Measurements from ENCODE around the gene RBM26. TPM values are rescaled to one million over a fixed set of nuclear protein-coding genes. Genes with fewer than 3 reads are reported as not detected.

RBM26 gene
- polyA plus RNA-seq, 3 donors, result 3.5 to 25.3 (median 5.0) TPM

- Mint-ChIP-seq H3K4me3 (no peak overlapping the region), H3K36me3 (peaks cover 56 to 63% of the 10 kb centered on the region in 2 donors)
- no CpG with 5 or more reads among the region's 1 CpG for WGBS (ENCODE audit: insufficient coverage)
Observed at GRCh38 chr13:79328510-79328909, 77.5 kb downstream of the RBM26 start.

DNA sequence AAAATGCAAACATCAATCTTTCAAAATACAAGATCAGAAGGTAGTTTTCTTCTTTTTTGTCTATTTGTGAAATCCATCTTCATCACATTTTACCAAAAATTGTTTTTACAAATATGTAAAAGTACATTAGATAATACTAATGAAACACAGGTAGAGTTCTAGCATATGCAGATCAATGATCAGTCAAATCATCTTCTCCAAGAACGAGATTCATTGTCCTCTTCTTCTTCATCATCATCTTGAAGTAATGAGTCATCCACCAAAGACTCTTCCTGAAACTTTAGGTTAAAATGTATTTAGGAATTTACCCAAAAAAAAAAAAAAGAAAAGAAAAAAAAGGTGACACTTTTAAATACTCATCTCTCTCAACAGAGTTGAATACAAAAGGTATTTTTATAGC, 85.6 kb downstream of the RBM26 start:
- H3K79me2 ChIP-seq (ENCODE audit: insufficient read depth, low read length), result no peaks in the 10 kb centered on the region
- no peak overlapping the region for H3K27ac ChIP-seq (ENCODE audit: low read depth in 1 of 2, low read length in 2 of 2)
- no peak overlapping the region for H2AFZ ChIP-seq (ENCODE audit: insufficient read depth, low read depth, low read length, poor library complexity, severe bottlenecking)
- no CpG with 5 or more reads among the region's 1 CpG for WGBS (ENCODE audit: insufficient coverage)
- no peaks in the 10 kb centered on the region for H3K4me1 ChIP-seq (ENCODE audit: control insufficient read depth in 1 of 2, insufficient read depth in 2 of 2, low read length in 2 of 2)
- H3K36me3 Mint-ChIP-seq, result peaks cover 49 to 54% of the 10 kb centered on the region in 2 donors
- H3K9me3 Mint-ChIP-seq, result no peaks in the 10 kb centered on the region
- H3K36me3 ChIP-seq (replicated peaks in 1 of 2; ENCODE audit: control insufficient read depth in 1 of 2, insufficient read depth in 2 of 2, low read length in 2 of 2), result peaks cover 47 to 77% of the 10 kb centered on the region in 2 donors
- no peak for DNase-seq
- H4K20me1 ChIP-seq (ENCODE audit: insufficient read depth, low read length), result no peaks in the 10 kb centered on the region
- no peaks in the 10 kb centered on the region for H3K9me3 ChIP-seq (replicated peaks in 1 of 2; ENCODE audit: control insufficient read depth in 1 of 2, insufficient read depth in 1 of 2, low read length in 2 of 2)
- H3K9ac ChIP-seq (ENCODE audit: insufficient read depth, low read length, poor library complexity, severe bottlenecking), result no peak overlapping the region
- no peak for TF ChIP-seq CTCF (IDR thresholded peaks at IDR 0.05)
- intact Hi-C loops (cut with micrococcal nuclease), result no loop called here
- no peaks in the 10 kb centered on the region for H3K27me3 ChIP-seq (ENCODE audit: control insufficient read depth in 2 of 2, insufficient read depth in 2 of 2, low read length in 2 of 2)
- H3K27ac Mint-ChIP-seq, result no peak overlapping the region
- no peaks in the 10 kb centered on the region for H3K4me1 Mint-ChIP-seq
- H3K4me3 ChIP-seq (replicated peaks in 1 of 3; ENCODE audit: low read depth in 2 of 3, low read length in 3 of 3), result no peak overlapping the region
- no peaks in the 10 kb centered on the region for H3K27me3 Mint-ChIP-seq (ENCODE audit: low read depth in 3 of 3)
- H3K4me2 ChIP-seq (replicated peaks; ENCODE audit: extremely low read depth, low read length, poor library complexity, severe bottlenecking), result no peak overlapping the region
- no peak overlapping the region for H3K4me3 Mint-ChIP-seq

More at GRCh38 chr13:79328510-79328909, 77.5 kb downstream of the RBM26 start:
- Mint-ChIP-seq H3K9me3 (no peaks in the 10 kb centered on the region), H3K4me1 (no peaks in the 10 kb centered on the region), H3K27me3 (ENCODE audit: low read depth in 3 of 3) (no peaks in the 10 kb centered on the region), H3K27ac (no peak overlapping the region)
- DNase-seq, result no peak
- Histone ChIP-seq H3K9ac (ENCODE audit: insufficient read depth, low read length, poor library complexity, severe bottlenecking) (no peak overlapping the region), H4K20me1 (ENCODE audit: insufficient read depth, low read length) (no peaks in the 10 kb centered on the region), H2AFZ (ENCODE audit: insufficient read depth, low read depth, low read length, poor library complexity, severe bottlenecking) (no peak overlapping the region), H3K4me3 (replicated peaks in 1 of 3; ENCODE audit: low read depth in 2 of 3, low read length in 3 of 3) (no peak overlapping the region), H3K79me2 (ENCODE audit: insufficient read depth, low read length) (peaks cover 3% of the 10 kb centered on the region), H3K4me2 (replicated peaks; ENCODE audit: extremely low read depth, low read length, poor library complexity, severe bottlenecking) (no peak overlapping the region), H3K27ac (ENCODE audit: low read depth in 1 of 2, low read length in 2 of 2) (no peak overlapping the region), H3K27me3 (ENCODE audit: control insufficient read depth in 2 of 2, insufficient read depth in 2 of 2, low read length in 2 of 2) (no peaks in the 10 kb centered on the region), H3K9me3 (replicated peaks in 1 of 2; ENCODE audit: control insufficient read depth in 1 of 2, insufficient read depth in 1 of 2, low read length in 2 of 2) (no peaks in the 10 kb centered on the region), H3K4me1 (ENCODE audit: control insufficient read depth in 1 of 2, insufficient read depth in 2 of 2, low read length in 2 of 2) (no peaks in the 10 kb centered on the region), H3K36me3 (replicated peaks in 1 of 2; ENCODE audit: control insufficient read depth in 1 of 2, insufficient read depth in 2 of 2, low read length in 2 of 2) (peaks cover 75 to 90% of the 10 kb centered on the region in 2 donors)
- TF ChIP-seq CTCF (IDR thresholded peaks at IDR 0.05), result no peak
- intact Hi-C loops (cut with micrococcal nuclease), result no loop called here

Data from CD14-positive monocyte (primary cell).